GM08714 (cell line): Measurements from ENCODE around the gene TBC1D23.
"Not testable (repeated sequence)": the region's sequence is repeated elsewhere in the genome, so short reads cannot be mapped to it uniquely, and the experiment has no call there.

Source experiments
- H3K4me3 ChIP-seq: fragments of 200-500 bp; sonication (Bioruptor generic); 2 replicates; pipeline ENCODE4 v1.5.1; 2014; ENCODE audit warnings: mild to moderate bottlenecking, low read length, inconsistent platforms
- ZNF274 ChIP-seq: IDR thresholded peaks from 2 replicates; pipeline ENCODE4 v1.6.1; 2012; ENCODE audit warnings: mild to moderate bottlenecking, low read depth, low read length

TBC1D23 gene

DNA sequence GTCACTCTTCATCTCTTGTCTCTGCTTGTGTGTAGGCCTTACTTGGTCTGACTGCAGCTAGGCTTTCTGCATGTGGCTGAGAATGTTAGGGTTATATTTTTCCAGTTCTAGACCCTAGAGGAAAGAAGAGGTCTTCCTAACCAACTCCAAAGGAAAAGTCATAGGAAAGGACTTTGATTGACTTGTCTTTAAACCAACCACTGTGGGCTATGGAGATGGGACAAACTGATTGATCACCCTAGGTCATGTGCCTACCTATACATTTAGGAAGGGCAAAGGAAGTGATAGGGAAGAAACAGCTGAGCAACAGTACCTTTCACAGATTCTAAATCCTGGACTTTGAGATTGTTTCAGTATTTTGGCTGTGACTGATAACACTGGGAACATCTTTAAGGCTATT, 16.5 kb upstream of the TBC1D23 start:
- H3K4me3 ChIP-seq, result no peak overlapping the region
- TF ChIP-seq ZNF274, result no peak

DNA sequence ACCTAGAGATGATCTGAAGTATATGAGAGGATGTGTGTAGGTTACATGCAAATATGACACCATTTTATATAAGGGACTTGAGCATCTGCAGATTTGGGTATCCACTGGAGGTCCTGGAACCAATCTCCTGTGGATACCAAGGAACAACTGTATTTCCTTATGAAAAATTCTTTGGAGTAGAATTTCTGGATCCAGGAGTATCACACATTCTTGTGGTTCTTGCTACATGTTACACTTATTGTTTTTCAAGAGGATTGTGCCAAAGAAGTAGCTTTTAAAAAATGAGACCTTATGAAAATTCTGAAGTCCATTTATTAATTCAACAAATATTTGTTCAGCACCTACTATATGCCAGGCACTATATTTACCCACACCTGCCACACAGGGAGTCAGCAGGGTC, 15.7 kb upstream of the TBC1D23 start:
- TF ChIP-seq ZNF274, result no peak
- no peak overlapping the region for H3K4me3 ChIP-seq

DNA sequence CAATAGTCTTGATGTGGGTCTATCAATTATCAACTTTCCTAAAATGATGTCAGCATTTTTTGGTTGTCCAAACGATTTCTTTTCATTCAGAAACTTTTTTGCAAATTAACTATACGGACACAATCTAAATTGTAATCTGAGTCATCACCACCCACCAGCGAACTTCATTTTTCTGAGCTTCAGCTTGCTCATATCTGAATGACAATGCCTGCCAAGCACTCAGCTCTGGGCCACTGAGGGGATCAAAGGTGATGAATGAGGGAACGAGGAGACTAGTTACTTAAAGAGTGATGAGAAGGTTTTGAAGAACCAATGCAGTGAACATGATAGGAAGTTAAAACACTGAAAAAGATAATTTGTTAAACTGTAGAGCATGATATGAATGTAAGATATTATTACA, 14.9 kb upstream of the TBC1D23 start:
- no peak overlapping the region for H3K4me3 ChIP-seq
- TF ChIP-seq ZNF274, result no peak

DNA sequence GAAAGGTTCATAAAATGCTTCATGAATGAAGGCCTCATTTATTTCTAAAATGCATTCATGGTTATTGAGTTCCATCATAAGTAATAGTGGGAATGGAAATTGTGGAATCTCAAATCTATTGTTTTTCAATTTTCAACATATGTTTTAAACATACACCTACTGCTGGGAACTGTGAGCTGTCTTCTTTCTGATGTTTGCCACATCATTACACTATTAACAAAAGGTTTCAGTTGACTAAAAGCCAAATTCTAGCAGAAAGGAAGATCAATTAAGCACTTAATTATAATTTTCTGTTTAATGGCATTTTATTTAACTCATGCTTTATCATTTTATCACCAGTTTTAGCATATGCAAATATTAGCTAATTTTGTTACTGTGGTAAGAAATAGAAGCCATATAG, 13.8 kb upstream of the TBC1D23 start:
- TF ChIP-seq ZNF274, result no peak
- no peak overlapping the region for H3K4me3 ChIP-seq

DNA sequence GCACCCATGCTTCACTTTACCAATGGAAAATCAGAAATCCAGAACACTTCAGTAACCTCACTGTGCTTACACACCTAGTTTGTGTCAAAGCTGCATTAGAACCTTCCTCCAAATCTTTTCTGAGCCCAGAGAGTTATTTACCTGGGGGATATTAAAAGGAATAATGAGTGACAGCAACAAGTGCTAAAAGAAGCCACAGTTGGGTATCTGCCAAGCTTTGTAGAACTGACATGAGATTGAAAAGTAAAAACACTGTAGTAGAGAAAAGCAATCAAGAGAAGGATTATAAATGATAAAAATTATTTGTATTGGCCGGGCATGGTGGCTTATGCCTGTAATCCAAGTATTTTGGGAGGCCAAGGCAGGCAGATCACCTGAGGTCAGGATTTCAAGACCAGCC, 8.8 kb upstream of the TBC1D23 start:
- H3K4me3 ChIP-seq, result no peak overlapping the region
- no peak for TF ChIP-seq ZNF274

DNA sequence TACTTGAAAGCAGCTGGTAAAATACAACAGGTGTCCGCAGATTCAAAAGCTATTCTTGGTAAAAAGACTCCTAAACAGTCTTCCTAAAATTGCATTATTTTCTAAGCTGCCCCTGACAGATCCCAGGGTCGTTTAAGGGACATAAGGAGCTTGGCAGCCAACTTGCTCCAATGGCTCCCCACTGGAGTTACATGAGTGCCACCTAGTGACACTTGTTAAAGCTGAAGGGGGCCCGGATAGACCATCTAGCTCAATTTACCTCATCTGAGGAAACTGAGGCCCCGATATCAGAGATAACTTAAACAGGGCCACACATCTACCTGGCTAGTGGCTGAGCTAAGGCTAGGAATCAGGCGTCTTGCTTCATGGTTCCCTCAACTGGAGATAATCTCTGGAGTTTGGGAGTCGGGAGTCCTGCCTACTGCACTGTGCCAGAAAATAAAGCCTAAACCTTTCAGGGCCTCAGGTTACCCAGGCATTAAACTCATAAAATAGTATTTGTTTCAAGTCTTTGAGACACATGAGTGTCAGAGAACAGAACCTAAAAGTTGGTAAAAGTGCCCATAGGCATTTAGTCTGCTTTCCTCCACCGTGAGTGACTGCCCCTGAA, 6.5 kb upstream of the TBC1D23 start:
- no peak overlapping the region for H3K4me3 ChIP-seq
- TF ChIP-seq ZNF274, result no peak

DNA sequence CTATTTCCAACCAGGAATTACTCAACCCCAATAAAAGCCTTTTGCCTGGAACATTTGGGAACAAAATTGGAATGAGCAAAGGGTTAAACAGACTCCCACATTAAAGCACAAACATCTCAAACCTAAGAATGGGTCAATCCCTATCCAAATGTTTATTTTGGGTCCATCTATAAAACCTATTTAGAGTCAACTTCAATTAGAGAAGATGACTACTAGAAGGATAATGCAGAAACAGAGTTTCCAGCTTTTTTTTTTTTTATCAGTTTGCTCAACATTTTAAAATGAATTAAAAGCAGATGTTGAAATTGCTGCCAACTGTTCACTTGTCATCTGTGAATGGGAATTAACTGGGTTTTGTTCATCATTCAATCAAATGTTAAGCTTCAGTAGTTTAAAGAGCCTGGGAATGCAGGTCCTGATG, 4.1 kb upstream of the TBC1D23 start:
- H3K4me3 ChIP-seq, result no peak overlapping the region
- no peak for TF ChIP-seq ZNF274

DNA sequence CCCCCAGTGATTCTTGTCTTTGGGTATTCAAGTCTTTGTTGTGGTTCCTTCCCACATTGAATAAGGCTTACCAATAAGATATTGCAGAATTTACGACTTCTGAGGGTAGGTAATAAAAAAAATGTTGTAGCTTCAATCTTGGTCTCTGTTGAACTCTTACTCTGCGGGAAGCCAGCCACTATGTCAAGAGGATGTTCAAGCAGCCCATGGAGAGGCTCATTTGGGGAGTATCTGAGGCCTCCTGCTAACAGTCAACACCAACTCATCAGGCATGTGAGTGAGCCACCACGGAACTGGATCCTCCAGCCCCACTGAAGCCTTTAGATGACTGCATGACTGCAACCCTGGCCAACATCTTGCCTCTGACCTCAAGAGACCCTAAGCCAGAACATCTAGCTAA, 3.2 kb upstream of the TBC1D23 start:
- H3K4me3 ChIP-seq, result no peak overlapping the region
- no peak for TF ChIP-seq ZNF274

DNA sequence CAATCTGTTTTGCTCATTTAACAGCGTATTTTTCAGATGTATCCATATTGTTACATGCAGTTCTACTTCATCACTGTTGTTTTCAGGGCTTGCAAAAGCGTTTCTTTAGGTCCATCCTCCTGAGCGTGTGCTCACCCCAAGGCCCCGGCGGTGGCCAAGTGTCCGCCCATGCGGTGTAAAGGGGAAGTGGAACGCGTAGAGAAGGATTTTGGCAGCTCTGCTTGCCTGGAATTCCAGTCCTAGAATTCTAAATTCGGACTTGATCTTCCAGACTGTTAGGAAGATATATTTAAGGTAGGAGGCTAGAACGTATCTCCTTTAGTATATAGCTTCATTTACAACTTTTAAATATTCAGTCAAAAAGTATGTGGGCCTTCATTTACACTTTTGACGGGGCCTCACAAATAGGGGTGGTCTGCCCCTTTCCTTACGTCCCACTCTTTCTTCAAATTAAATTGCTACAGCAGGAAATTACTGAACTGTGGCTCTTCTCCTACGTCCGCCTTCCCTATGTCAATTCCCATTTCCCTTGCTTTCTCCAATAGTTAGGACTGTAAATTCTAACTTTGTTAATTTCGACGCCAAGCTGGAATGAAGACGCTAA, 609 bp upstream of the TBC1D23 start:
- TF ChIP-seq ZNF274, result no peak
- H3K4me3 ChIP-seq, result peak overlapping the region; percentile 25; the same call in 1 of the 2 replicates

DNA sequence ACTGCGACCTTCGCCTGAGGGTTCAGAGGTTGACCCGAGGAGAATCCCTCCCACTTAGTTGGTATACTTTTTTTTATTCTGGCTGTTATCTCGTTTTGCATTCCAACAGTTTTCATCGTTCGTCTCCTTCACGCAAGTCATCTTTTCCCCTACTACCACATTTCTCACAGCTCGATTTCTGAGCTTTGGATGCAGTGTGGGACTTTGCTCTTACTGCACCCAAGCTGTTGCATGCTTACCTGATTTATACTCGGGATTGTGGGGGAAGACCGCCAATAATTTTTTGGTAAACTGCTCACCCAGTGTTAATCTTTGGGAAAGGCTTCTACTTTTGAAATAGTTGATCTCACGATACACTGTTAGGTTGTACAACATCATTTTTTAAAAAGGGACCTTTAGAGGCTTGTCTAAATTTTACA, 702 bp downstream of the TBC1D23 start:
- peak overlapping the region; percentile 81 for H3K4me3 ChIP-seq
- no peak for TF ChIP-seq ZNF274

DNA sequence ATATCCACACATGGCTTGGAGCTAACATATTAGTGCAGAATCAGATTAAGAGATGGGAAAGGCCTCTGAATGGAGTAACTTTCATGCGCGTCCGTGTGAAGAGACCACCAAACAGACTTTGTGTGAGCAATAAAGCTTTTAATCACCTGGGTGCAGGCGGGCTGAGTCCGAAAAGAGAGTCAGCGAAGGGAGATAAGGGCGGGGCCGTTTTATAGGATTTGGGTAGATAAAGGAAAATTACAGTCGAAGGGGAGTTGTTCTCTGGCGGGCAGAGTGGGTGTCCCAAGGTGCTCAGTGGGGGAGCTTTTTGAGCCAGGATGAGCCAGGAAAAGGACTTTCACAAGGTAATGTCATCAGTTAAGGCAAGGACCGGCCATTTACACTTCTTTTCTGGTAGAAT, 2.1 kb downstream of the TBC1D23 start:
- H3K4me3 ChIP-seq, result not testable (repeated sequence)

DNA sequence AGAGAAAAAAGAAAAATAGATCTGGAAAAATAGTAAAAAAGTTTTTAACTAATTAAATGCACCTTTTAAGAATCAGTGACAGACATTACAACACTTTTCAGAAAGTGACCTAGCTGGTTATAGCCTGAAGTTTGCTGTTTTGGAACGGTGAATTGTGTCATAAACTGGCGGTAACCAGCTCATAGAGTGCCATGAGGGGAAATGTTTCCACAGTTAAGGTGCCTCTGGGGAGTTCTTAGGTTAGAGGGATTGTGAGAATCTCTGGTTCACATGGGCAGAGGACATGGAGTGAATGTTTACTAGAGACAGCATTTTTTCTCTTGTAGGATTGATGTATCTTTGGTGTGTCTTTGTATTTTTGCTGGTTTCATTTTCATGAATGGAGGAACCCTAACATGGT, 2.8 kb downstream of the TBC1D23 start:
- TF ChIP-seq ZNF274, result no peak
- no peak overlapping the region for H3K4me3 ChIP-seq

DNA sequence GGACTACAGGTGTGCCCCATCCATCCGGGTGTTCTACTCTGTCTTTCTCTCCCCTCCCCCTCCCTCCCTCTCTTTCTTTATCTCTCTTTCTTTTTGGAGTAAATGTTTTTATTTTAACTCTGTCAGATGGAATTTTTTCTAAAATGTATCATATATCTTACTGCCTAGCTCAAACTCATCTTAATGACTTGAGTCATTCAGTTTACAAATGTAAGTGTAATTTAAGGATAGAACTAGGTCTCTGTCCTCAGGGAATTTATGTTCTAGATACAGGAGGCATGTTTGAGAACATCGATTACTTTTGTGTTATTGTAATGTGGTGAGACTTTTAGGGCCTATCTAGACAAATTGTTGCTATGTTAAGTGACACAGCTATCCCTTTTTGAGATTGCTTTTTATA, 3.5 kb downstream of the TBC1D23 start:
- no peak for TF ChIP-seq ZNF274

DNA sequence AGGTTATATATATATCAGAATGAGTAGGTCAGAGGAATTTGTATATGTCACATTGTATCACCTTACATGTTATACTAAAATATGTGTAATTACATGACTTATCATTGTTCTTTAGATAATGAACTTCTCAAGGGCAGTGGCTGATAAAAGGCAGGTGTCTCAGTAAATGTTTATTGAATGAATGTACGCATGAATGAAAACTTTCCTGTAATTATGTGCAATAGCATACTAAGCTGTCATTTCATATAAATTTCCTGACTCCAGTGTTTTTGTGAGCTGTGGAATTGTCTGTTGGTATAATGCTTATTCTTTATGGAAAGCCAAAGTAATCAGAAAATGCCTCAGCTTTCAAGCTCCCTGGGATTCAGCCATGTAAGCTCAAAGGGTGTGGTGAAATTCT, 4.2 kb downstream of the TBC1D23 start:
- H3K4me3 ChIP-seq, result no peak overlapping the region
- no peak for TF ChIP-seq ZNF274

More for the DNA sequence above, 3.5 kb downstream of the TBC1D23 start:
- no peak overlapping the region for H3K4me3 ChIP-seq

DNA sequence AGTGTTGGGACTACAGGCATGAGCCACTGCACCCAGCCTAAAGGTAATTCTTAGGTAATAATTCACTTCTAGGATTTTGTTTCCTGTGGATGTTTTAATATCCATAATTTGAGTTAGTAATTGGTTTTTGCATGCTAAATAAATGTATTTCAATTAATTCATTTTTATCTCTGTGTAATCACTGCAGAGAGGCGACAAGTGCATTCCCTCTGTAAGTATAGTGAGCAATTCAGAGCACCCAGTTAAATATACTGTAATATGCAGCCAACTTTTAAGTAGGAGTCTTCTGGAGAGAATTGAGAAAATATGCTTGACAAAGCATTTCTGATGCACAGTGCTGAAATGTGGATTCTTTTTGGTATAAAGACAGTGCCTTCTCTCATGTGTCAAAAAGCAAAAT, 5.7 kb downstream of the TBC1D23 start:
- no peak overlapping the region for H3K4me3 ChIP-seq
- TF ChIP-seq ZNF274, result no peak

DNA sequence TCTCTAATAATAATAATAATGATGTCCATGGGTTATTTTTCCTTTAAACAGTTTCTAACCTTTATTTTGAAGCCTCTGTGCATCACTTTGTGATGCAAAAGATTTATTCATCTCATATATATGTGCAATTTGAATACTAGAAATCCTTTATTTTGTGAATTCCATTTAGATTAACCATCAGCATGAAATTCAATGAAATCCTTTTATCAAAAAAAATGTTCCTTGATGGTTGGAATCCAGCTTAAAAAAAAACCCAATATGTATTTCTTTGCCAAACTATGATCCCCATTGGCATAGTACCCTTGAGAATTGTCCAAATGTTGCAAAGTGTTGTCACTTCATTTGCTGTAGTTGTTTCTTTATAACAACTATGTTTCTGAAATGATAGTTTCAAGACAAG, 7.4 kb downstream of the TBC1D23 start:
- no peak for TF ChIP-seq ZNF274

More for the DNA sequence above, 7.4 kb downstream of the TBC1D23 start:
- no peak overlapping the region for H3K4me3 ChIP-seq
